Measurements from ENCODE around the gene AAK1.
"Not testable (repeated sequence)": the region's sequence is repeated elsewhere in the genome, so short reads cannot be mapped to it uniquely, and the experiment has no call there.

Gene AAK1

GRCh38 chr2:69612707-69613106 is 30.8 kb downstream of the AAK1 start:
- ATAC-seq (replicated peaks): no peak
- H3K9me3 Mint-ChIP-seq: peaks cover 1 to 5% of the 10 kb centered on the region in 2 donors
- peaks cover 11 to 18% of the 10 kb centered on the region in 2 donors for H3K4me1 Mint-ChIP-seq

GRCh38 chr2:69612200-69612599 is 31.3 kb downstream of the AAK1 start:
- no peaks in the 10 kb centered on the region for H3K27me3 Mint-ChIP-seq
- DNase-seq (no peak), ATAC-seq (replicated peaks) (no peak)
- peaks cover 11 to 22% of the 10 kb centered on the region in 2 donors for H3K4me1 Mint-ChIP-seq
- peaks cover 3 to 7% of the 10 kb centered on the region in 2 donors for H3K36me3 Mint-ChIP-seq
- no peak overlapping the region for H3K27ac Mint-ChIP-seq
- H3K9me3 Mint-ChIP-seq: peaks cover 1 to 5% of the 10 kb centered on the region in 2 donors
- no peak overlapping the region for H3K4me3 Mint-ChIP-seq

More at GRCh38 chr2:69612707-69613106, 30.8 kb downstream of the AAK1 start:
- DNase-seq: no peak
- Mint-ChIP-seq H3K4me3 (no peak overlapping the region), H3K27me3 (no peaks in the 10 kb centered on the region), H3K27ac (no peak overlapping the region), H3K36me3 (peaks cover 3 to 7% of the 10 kb centered on the region in 2 donors)

- peaks cover 0 to 5% of the 10 kb centered on the region in 2 donors for H3K9me3 Mint-ChIP-seq
- peaks cover 4 to 8% of the 10 kb centered on the region in 2 donors for H3K36me3 Mint-ChIP-seq
- peak; percentile 76 to 83 for ATAC-seq (replicated peaks)
- H3K27ac Mint-ChIP-seq: no peak overlapping the region
- H3K4me3 Mint-ChIP-seq: no peak overlapping the region
- H3K27me3 Mint-ChIP-seq: peaks cover 14 to 22% of the 10 kb centered on the region in 2 donors
- peaks cover 11 to 24% of the 10 kb centered on the region in 2 donors for H3K4me1 Mint-ChIP-seq
- DNase-seq: no peak
These were observed 35.4 kb downstream of the AAK1 start for GRCh38 chr2:69608109-69608508.

- peaks cover 11 to 24% of the 10 kb centered on the region in 2 donors for H3K4me1 Mint-ChIP-seq
- H3K27me3 Mint-ChIP-seq: peaks cover 16 to 23% of the 10 kb centered on the region in 2 donors
These were observed 36.8 kb downstream of the AAK1 start for GRCh38 chr2:69606771-69607170.

GRCh38 chr2:69605284-69605683 is 38.3 kb downstream of the AAK1 start:
- DNase-seq (no peak), ATAC-seq (replicated peaks) (no peak)
- H3K27me3 Mint-ChIP-seq: peaks cover 16 to 26% of the 10 kb centered on the region in 2 donors
- peaks cover 5% of the 10 kb centered on the region in 2 donors for H3K36me3 Mint-ChIP-seq
- no peak overlapping the region for H3K27ac Mint-ChIP-seq
- no peaks in the 10 kb centered on the region for H3K9me3 Mint-ChIP-seq
- H3K4me1 Mint-ChIP-seq: peaks cover 11 to 24% of the 10 kb centered on the region in 2 donors
- no peak overlapping the region for H3K4me3 Mint-ChIP-seq

More at GRCh38 chr2:69606771-69607170, 36.8 kb downstream of the AAK1 start:
- H3K36me3 Mint-ChIP-seq; H3K27ac Mint-ChIP-seq; H3K9me3 Mint-ChIP-seq; ATAC-seq (replicated peaks); H3K4me3 Mint-ChIP-seq; DNase-seq: not testable (repeated sequence)

GRCh38 chr2:69604836-69605235 is 38.7 kb downstream of the AAK1 start:
- peaks cover 11 to 24% of the 10 kb centered on the region in 2 donors for H3K4me1 Mint-ChIP-seq
- H3K9me3 Mint-ChIP-seq: no peaks in the 10 kb centered on the region
- H3K27ac Mint-ChIP-seq: peak overlapping the region; percentile 5
- DNase-seq (no peak), ATAC-seq (replicated peaks) (no peak)
- peaks cover 16 to 29% of the 10 kb centered on the region in 2 donors for H3K27me3 Mint-ChIP-seq
- H3K36me3 Mint-ChIP-seq: peaks cover 9% of the 10 kb centered on the region in 2 donors
- H3K4me3 Mint-ChIP-seq: no peak overlapping the region

GRCh38 chr2:69604026-69604678 is 39.4 kb downstream of the AAK1 start:
- ATAC-seq (replicated peaks): no peak
- Mint-ChIP-seq H3K27ac (no peak overlapping the region), H3K4me3 (no peak overlapping the region), H3K27me3 (peaks cover 16 to 29% of the 10 kb centered on the region in 2 donors), H3K36me3 (peaks cover 9 to 12% of the 10 kb centered on the region in 2 donors), H3K4me1 (peaks cover 11 to 24% of the 10 kb centered on the region in 2 donors), H3K9me3 (no peaks in the 10 kb centered on the region)
- no peak for DNase-seq

GRCh38 chr2:69603146-69603743 is 40.3 kb downstream of the AAK1 start:
- ATAC-seq (replicated peaks): no peak
- peaks cover 8 to 19% of the 10 kb centered on the region in 2 donors for H3K4me1 Mint-ChIP-seq
- H3K9me3 Mint-ChIP-seq: no peaks in the 10 kb centered on the region
- peaks cover 16 to 29% of the 10 kb centered on the region in 2 donors for H3K27me3 Mint-ChIP-seq
- no peak overlapping the region for H3K27ac Mint-ChIP-seq
- H3K36me3 Mint-ChIP-seq: peaks cover 9 to 12% of the 10 kb centered on the region in 2 donors
- H3K4me3 Mint-ChIP-seq: no peak overlapping the region
- DNase-seq: no peak

GRCh38 chr2:69601179-69601612 is 42.3 kb downstream of the AAK1 start:
- Mint-ChIP-seq H3K4me3 (no peak overlapping the region), H3K27ac (no peak overlapping the region), H3K4me1 (peaks cover 9 to 20% of the 10 kb centered on the region in 2 donors)

GRCh38 chr2:69600425-69600824 is 43.1 kb downstream of the AAK1 start:
- H3K9me3 Mint-ChIP-seq: no peaks in the 10 kb centered on the region
- H3K27me3 Mint-ChIP-seq: peaks cover 10 to 30% of the 10 kb centered on the region in 2 donors
- no peak for ATAC-seq (replicated peaks)
- peaks cover 9 to 20% of the 10 kb centered on the region in 2 donors for H3K4me1 Mint-ChIP-seq
- no peak overlapping the region for H3K27ac Mint-ChIP-seq
- no peak overlapping the region for H3K4me3 Mint-ChIP-seq
- DNase-seq: no peak
- H3K36me3 Mint-ChIP-seq: peaks cover 3 to 12% of the 10 kb centered on the region in 2 donors

More at GRCh38 chr2:69601179-69601612, 42.3 kb downstream of the AAK1 start:
- H3K36me3 Mint-ChIP-seq: peaks cover 9 to 12% of the 10 kb centered on the region in 2 donors
- ATAC-seq (replicated peaks) (peak in 1 of 2 donors; percentile 41), DNase-seq (no peak)
- H3K9me3 Mint-ChIP-seq: no peaks in the 10 kb centered on the region
- H3K27me3 Mint-ChIP-seq: peaks cover 16 to 35% of the 10 kb centered on the region in 2 donors

- peaks cover under 1 to 12% of the 10 kb centered on the region in 2 donors for H3K27me3 Mint-ChIP-seq
- H3K27ac Mint-ChIP-seq: no peak overlapping the region
These were observed 45.5 kb downstream of the AAK1 start for GRCh38 chr2:69597843-69598610.

GRCh38 chr2:69597105-69597504 is 46.4 kb downstream of the AAK1 start:
- H3K36me3 Mint-ChIP-seq: peaks cover 3 to 10% of the 10 kb centered on the region in 2 donors
- H3K4me1 Mint-ChIP-seq: peaks cover 4 to 14% of the 10 kb centered on the region in 2 donors
- no peaks in the 10 kb centered on the region for H3K9me3 Mint-ChIP-seq
- peaks cover 0 to 12% of the 10 kb centered on the region in 2 donors for H3K27me3 Mint-ChIP-seq
- DNase-seq (no peak), ATAC-seq (replicated peaks) (peak in 1 of 2 donors; percentile 23)
- no peak overlapping the region for H3K27ac Mint-ChIP-seq
- no peak overlapping the region for H3K4me3 Mint-ChIP-seq

More at GRCh38 chr2:69597843-69598610, 45.5 kb downstream of the AAK1 start:
- no peak for DNase-seq
- peaks cover 3 to 10% of the 10 kb centered on the region in 2 donors for H3K36me3 Mint-ChIP-seq
- no peak for ATAC-seq (replicated peaks)
- no peak overlapping the region for H3K4me3 Mint-ChIP-seq
- no peaks in the 10 kb centered on the region for H3K9me3 Mint-ChIP-seq
- peaks cover 4 to 14% of the 10 kb centered on the region in 2 donors for H3K4me1 Mint-ChIP-seq

- Mint-ChIP-seq H3K36me3 (no peaks in the 10 kb centered on the region), H3K27me3 (peaks cover 0 to 7% of the 10 kb centered on the region in 2 donors), H3K4me3 (no peak overlapping the region), H3K27ac (no peak overlapping the region), H3K9me3 (no peaks in the 10 kb centered on the region), H3K4me1 (peaks cover 4 to 14% of the 10 kb centered on the region in 2 donors)
- no peak for ATAC-seq (replicated peaks)
- no peak for DNase-seq
These were observed 49.2 kb downstream of the AAK1 start for GRCh38 chr2:69594341-69594740.

- H3K9me3 Mint-ChIP-seq: no peaks in the 10 kb centered on the region
- DNase-seq (no peak), ATAC-seq (replicated peaks) (no peak)
- no peak overlapping the region for H3K4me3 Mint-ChIP-seq
- peaks cover 1 to 9% of the 10 kb centered on the region in 2 donors for H3K4me1 Mint-ChIP-seq
- H3K36me3 Mint-ChIP-seq: no peaks in the 10 kb centered on the region
- H3K27me3 Mint-ChIP-seq: peaks cover 5 to 12% of the 10 kb centered on the region in 2 donors
- no peak overlapping the region for H3K27ac Mint-ChIP-seq
These were observed 51.0 kb downstream of the AAK1 start for GRCh38 chr2:69592511-69592910.
